B cell (primary cell): Measurements from ENCODE around the gene TMEM132D. TPM values are rescaled to one million over a fixed set of nuclear protein-coding genes. Genes with fewer than 3 reads are reported as not detected.

ENCODE experiments used
- ATAC-seq: fragments of 200-7000 bp; cut with Tn5 transposase; one replicate; pipeline ENCODE4 v1.10.0; 2021; ENCODE audit warnings: low read depth, mild to moderate bottlenecking, moderate number of reproducible peaks, moderate library complexity
- CTCF ChIA-PET: fragments of 350-600 bp; sonication (Branson Sonifier 250); formaldehyde crosslinking; loops from one replicate; lab custom pipeline; 2021; ENCODE audit warnings: antibody characterized with exemption, inconsistent platforms; lab: Charles Lee
- POLR2A ChIA-PET: fragments of 350-600 bp; sonication (Branson Sonifier 250); formaldehyde crosslinking; loops from one replicate; lab custom pipeline; 2021; ENCODE audit warnings: antibody characterized with exemption; lab: Charles Lee
- DNase-seq: peaks from one replicate; pipeline ENCODE4 v3.0.0; 2013
- H2AFZ ChIP-seq: 2 replicates; pipeline ENCODE4 v1.6.1; 2012; ENCODE audit warnings: mild to moderate bottlenecking, low read depth, low read length; ENCODE audit not compliant: insufficient read depth, poor library complexity, severe bottlenecking
- H3K27ac ChIP-seq, 2 donors: 1 replicate in 1 of 2; 2 replicates in 1 of 2; pipeline ENCODE4 v1.5.1; 2012 to 2013; ENCODE audit warnings: low read length in 2 of 2, mild to moderate bottlenecking in 2 of 2, moderate library complexity in 1 of 2
- H3K27me3 ChIP-seq, 4 experiments: fragments of 200-600 bp in 1 of 4; sonication (generic) in 1 of 4; replicated peaks in 1 of 4; 1 replicate in 2 of 4; 2 replicates in 2 of 4; pipeline versions ENCODE4 v1.6.1 to v1.7.0; 2013 to 2016; ENCODE audit warnings: low read length in 3 of 4, mild to moderate bottlenecking in 2 of 4, mixed read lengths in 1 of 4, moderate library complexity in 1 of 4; ENCODE audit not compliant: insufficient read depth in 4 of 4, control insufficient read depth in 3 of 4; ENCODE audit errors: control extremely low read depth in 1 of 4
- H3K36me3 ChIP-seq, 2 experiments: replicated peaks in 1 of 2; 1 replicate in 1 of 2; 2 replicates in 1 of 2; pipeline versions ENCODE4 v1.6.1 to v1.7.1; 2013; ENCODE audit warnings: low read length in 1 of 2; ENCODE audit not compliant: insufficient read depth in 2 of 2, control insufficient read depth in 1 of 2; ENCODE audit errors: control extremely low read depth in 1 of 2, extremely low read depth in 1 of 2
- H3K4me1 ChIP-seq, 2 donors: fragments of 200-600 bp in 1 of 2; sonication (generic) in 1 of 2; 1 replicate in 1 of 2; 2 replicates in 1 of 2; pipeline versions ENCODE4 v1.5.1 to v1.6.1; 2013 to 2017; ENCODE audit warnings: low read length in 2 of 2; ENCODE audit not compliant: control insufficient read depth in 2 of 2, insufficient read depth in 2 of 2
- H3K4me2 ChIP-seq: replicated peaks from 2 replicates; pipeline ENCODE3; 2012; ENCODE audit warnings: mild to moderate bottlenecking, low read depth, low read length; ENCODE audit not compliant: poor library complexity, severe bottlenecking
- H3K4me3 ChIP-seq, 5 experiments: fragments of 200-600 bp in 1 of 5; sonication (generic) in 1 of 5; 1 replicate in 3 of 5; 2 replicates in 2 of 5; pipeline versions ENCODE4 v1.5.1 to v1.7.0; 2011 to 2016; ENCODE audit warnings: low read length in 4 of 5, mild to moderate bottlenecking in 4 of 5, low read depth in 2 of 5, control low read depth in 1 of 5, moderate library complexity in 1 of 5; ENCODE audit not compliant: insufficient read depth in 1 of 5; ENCODE audit errors: control extremely low read depth in 1 of 5, extremely low read depth in 1 of 5
- H3K79me2 ChIP-seq: fragments of 200-600 bp; sonication (generic); one replicate; pipeline ENCODE4 v1.6.0; 2016; ENCODE audit warnings: low read length; ENCODE audit not compliant: control insufficient read depth, insufficient read depth
- H3K9ac ChIP-seq: fragments of 200-600 bp; sonication (generic); 2 replicates; pipeline ENCODE4 v1.6.1; 2017; ENCODE audit warnings: mild to moderate bottlenecking, low read length, moderate library complexity
- H3K9me3 ChIP-seq, 3 donors: one replicate each; pipeline versions ENCODE4 v1.6.1 to v1.7.1; 2013; ENCODE audit warnings: low read length in 2 of 3; ENCODE audit not compliant: control insufficient read depth in 2 of 3, insufficient read depth in 1 of 3; ENCODE audit errors: control extremely low read depth in 1 of 3
- H4K20me1 ChIP-seq: 2 replicates; pipeline ENCODE4 v1.6.0; 2012; ENCODE audit warnings: mild to moderate bottlenecking, low read length; ENCODE audit not compliant: insufficient read depth, control insufficient read depth, poor library complexity, severe bottlenecking
- H3K27ac Mint-ChIP-seq: one replicate; pipeline ENCODE4 v1.8.0; 2021; ENCODE audit warnings: mixed read lengths
- H3K27me3 Mint-ChIP-seq: one replicate; pipeline ENCODE4 v1.8.0; 2021; ENCODE audit warnings: mixed read lengths
- H3K4me1 Mint-ChIP-seq: one replicate; pipeline ENCODE4 v1.8.0; 2021; ENCODE audit warnings: mixed read lengths
- H3K4me3 Mint-ChIP-seq: one replicate; pipeline ENCODE4 v1.8.0; 2021; ENCODE audit warnings: mixed read lengths
- H3K9me3 Mint-ChIP-seq: one replicate; pipeline ENCODE4 v1.8.0; 2022; ENCODE audit warnings: mixed read lengths; ENCODE audit not compliant: insufficient read depth
- CTCF ChIP-seq: fragments of 200-600 bp; IDR thresholded peaks from one replicate; pipeline ENCODE4 v1.8.0; 2022; ENCODE audit warnings: antibody characterized with exemption, mild to moderate bottlenecking
- WGBS: methylation state at CpG from one replicate; pipeline ENCODE4 v1.1.5; 2013; ENCODE audit warnings: missing lambda C conversion rate; ENCODE audit not compliant: insufficient coverage; 5-methylcytosine and 5-hydroxymethylcytosine counted together
- intact Hi-C: fragments of 100-400 bp; cut with micrococcal nuclease; formaldehyde crosslinking; loops from one replicate; pipeline ENCODE4 v1.10.0; 2022
- polyA plus RNA-seq: library from polyadenylated mRNA; depleted of rRNA; stranded (reverse); fragments of >200 nt; gene quantifications from 2 replicates; pipeline ENCODE4 v1.2.3, GENCODE V29; 2012
- total RNA-seq, 2 donors: library from RNA; stranded (reverse); fragments of 120-200 nt in 1 of 2; gene quantifications; 1 replicate in 1 of 2; 2 replicates in 1 of 2; pipeline versions ENCODE4 v1.2.3 to v1.2.4, GENCODE V29; 2013 to 2022

The TMEM132D gene
- total and polyA plus RNA-seq, 2 donors (not counting 1 experiment from before 2014, with no cell fraction given) = not detected

- ChIA-PET CTCF (interaction anchor here (0.7 kb wide), 1 partner anchor 78 kb away, joined by 3 read pairs; no protein-coding TSS in a partner anchor), POLR2A (no interaction called here)
- no peak overlapping the region for H3K4me3 Mint-ChIP-seq
- H3K4me1 Mint-ChIP-seq = no peaks in the 10 kb centered on the region
- H3K9me3 ChIP-seq = no peaks in the 10 kb centered on the region
- no peak overlapping the region for H3K9ac ChIP-seq
- H3K27me3 Mint-ChIP-seq = no peaks in the 10 kb centered on the region
- no peak for DNase-seq
- H3K79me2 ChIP-seq = no peaks in the 10 kb centered on the region
- no peaks in the 10 kb centered on the region for H3K36me3 ChIP-seq
- intact Hi-C loops = no loop called here
- no peak for TF ChIP-seq CTCF
- H3K27ac Mint-ChIP-seq = no peak overlapping the region
- no peak overlapping the region for H2AFZ ChIP-seq
- no peaks in the 10 kb centered on the region for H4K20me1 ChIP-seq
- ATAC-seq = no peak
- H3K27ac ChIP-seq = no peak overlapping the region
- peaks cover 2% of the 10 kb centered on the region for H3K9me3 Mint-ChIP-seq
- no peaks in the 10 kb centered on the region for H3K27me3 ChIP-seq
- no peak overlapping the region for H3K4me3 ChIP-seq
- WGBS = 100% methylated on average over 1 of the region's 6 CpGs
- H3K4me1 ChIP-seq = no peaks in the 10 kb centered on the region
- H3K4me2 ChIP-seq = no peak overlapping the region
Measured at GRCh38 chr12:129665414-129665813, 238.4 kb downstream of the TMEM132D start.

- H3K27me3 Mint-ChIP-seq = no peaks in the 10 kb centered on the region
- POLR2A ChIA-PET = no interaction called here
- H3K27ac Mint-ChIP-seq = no peak overlapping the region
Measured at GRCh38 chr12:129662234-129662633, 241.6 kb downstream of the TMEM132D start.

More at GRCh38 chr12:129662234-129662633, 241.6 kb downstream of the TMEM132D start:
- DNase-seq (no peak), ATAC-seq (no peak)
- Histone ChIP-seq H3K27ac (no peak overlapping the region), H3K9ac (no peak overlapping the region), H3K36me3 (no peaks in the 10 kb centered on the region), H3K9me3 (no peaks in the 10 kb centered on the region), H3K4me1 (no peaks in the 10 kb centered on the region), H3K79me2 (no peaks in the 10 kb centered on the region), H3K27me3 (no peaks in the 10 kb centered on the region), H2AFZ (no peak overlapping the region), H4K20me1 (no peaks in the 10 kb centered on the region), H3K4me2 (no peak overlapping the region), H3K4me3 (no peak overlapping the region)
- intact Hi-C loops = no loop called here
- H3K9me3 Mint-ChIP-seq = peaks cover 2% of the 10 kb centered on the region
- no peak for TF ChIP-seq CTCF
- 85% methylated on average over 8 of the region's 9 CpGs for WGBS
- no peak overlapping the region for H3K4me3 Mint-ChIP-seq
- CTCF ChIA-PET = no interaction called here
- no peaks in the 10 kb centered on the region for H3K4me1 Mint-ChIP-seq
